ENCODE results near the gene HABP4.

HABP4 gene

DNA sequence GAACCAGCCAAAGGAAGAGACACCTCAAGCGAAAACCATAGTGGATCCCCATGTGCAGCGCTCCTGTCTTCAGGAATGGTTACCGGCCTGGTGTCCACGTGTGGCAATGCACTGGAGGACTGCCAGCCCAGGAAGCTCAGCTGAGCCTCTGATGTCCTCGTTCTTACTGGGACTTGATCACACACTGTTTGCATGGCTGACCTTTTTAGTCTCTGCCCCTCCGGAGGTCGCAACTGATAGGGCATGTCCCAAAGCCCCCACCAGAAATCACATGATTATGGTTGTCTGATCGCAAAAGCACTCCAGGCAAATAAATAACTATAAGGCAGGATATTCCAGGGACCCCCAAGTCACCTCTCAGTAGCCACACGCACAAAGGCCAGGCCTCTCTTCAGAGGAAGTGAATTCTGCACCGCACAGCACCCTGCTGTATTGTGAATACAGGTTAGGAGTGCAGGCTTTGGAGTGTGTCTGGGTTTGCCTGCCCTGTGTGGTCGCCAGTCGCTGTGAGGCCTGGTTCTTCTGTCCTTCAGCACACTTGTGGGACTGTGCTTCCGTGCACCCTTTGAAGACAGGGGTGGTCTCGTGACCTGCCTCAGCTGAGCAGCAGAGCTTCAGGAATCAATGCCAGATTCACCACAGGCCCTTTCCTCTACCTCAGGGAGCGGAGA is 13.4 kb upstream of the HABP4 start:
- no peaks in the 10 kb centered on the region for H3K36me3 ChIP-seq (ENCODE audit: control insufficient read depth, insufficient read depth, low read length)
- WGBS, 2 experiments, result 91 to 93% methylated on average over 15 of the region's 15 CpGs
- no peaks in the 10 kb centered on the region for H3K9me3 ChIP-seq (ENCODE audit: control insufficient read depth, low read length)
- H3K4me1 ChIP-seq (ENCODE audit: control insufficient read depth, insufficient read depth, low read length), result no peaks in the 10 kb centered on the region
- H3K27me3 ChIP-seq (ENCODE audit: control insufficient read depth, insufficient read depth, low read length, poor library complexity, severe bottlenecking), result no peaks in the 10 kb centered on the region
- no peak overlapping the region for H3K27ac ChIP-seq (ENCODE audit: insufficient read depth, low read depth, low read length, poor library complexity, severe bottlenecking)
- no peak overlapping the region for H3K4me3 ChIP-seq (ENCODE audit: insufficient read depth, low read depth, low read length)

DNA sequence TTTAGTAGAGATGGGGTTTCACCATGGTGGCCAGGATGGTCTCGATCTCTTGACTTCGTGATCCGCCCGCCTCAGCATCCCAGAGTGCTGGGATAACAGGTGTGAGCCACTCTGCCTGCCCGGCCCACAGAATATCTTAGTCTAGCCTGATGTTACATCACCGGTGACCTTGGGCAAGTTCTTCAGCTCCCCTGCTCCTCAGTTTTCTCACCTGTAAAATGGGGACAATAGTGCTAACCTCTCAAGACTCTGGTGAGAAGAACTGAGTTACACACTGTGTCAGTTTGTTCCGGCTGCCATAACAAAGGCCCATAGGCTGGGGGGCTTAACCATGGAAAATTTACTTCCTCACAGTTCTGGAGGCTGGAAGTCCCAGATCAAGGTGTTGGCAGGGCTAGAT is 12.5 kb upstream of the HABP4 start:
- Histone ChIP-seq H3K4me3 (ENCODE audit: insufficient read depth, low read depth, low read length) (no peak overlapping the region), H3K9me3 (ENCODE audit: control insufficient read depth, low read length) (no peaks in the 10 kb centered on the region)
- WGBS, 2 experiments, result 92 to 94% methylated on average over 7 of the region's 7 CpGs

GRCh38 chr9:96440671-96441199 is 9.2 kb upstream of the HABP4 start:
- H3K9me3 ChIP-seq (ENCODE audit: control insufficient read depth, low read length), result no peaks in the 10 kb centered on the region
- WGBS, 2 experiments, result 90% methylated on average over 5 of the region's 5 CpGs
- H3K36me3 ChIP-seq (ENCODE audit: control insufficient read depth, insufficient read depth, low read length), result no peaks in the 10 kb centered on the region
- H3K27ac ChIP-seq (ENCODE audit: insufficient read depth, low read depth, low read length, poor library complexity, severe bottlenecking), result no peak overlapping the region
- no peak overlapping the region for H3K4me3 ChIP-seq (ENCODE audit: insufficient read depth, low read depth, low read length)
- no peaks in the 10 kb centered on the region for H3K27me3 ChIP-seq (ENCODE audit: control insufficient read depth, insufficient read depth, low read length, poor library complexity, severe bottlenecking)
- no peaks in the 10 kb centered on the region for H3K4me1 ChIP-seq (ENCODE audit: control insufficient read depth, insufficient read depth, low read length)

More for the DNA sequence above, 12.5 kb upstream of the HABP4 start:
- Histone ChIP-seq H3K27ac (ENCODE audit: insufficient read depth, low read depth, low read length, poor library complexity, severe bottlenecking) (no peak overlapping the region), H3K4me1 (ENCODE audit: control insufficient read depth, insufficient read depth, low read length) (no peaks in the 10 kb centered on the region), H3K27me3 (ENCODE audit: control insufficient read depth, insufficient read depth, low read length, poor library complexity, severe bottlenecking) (no peaks in the 10 kb centered on the region), H3K36me3 (ENCODE audit: control insufficient read depth, insufficient read depth, low read length) (no peaks in the 10 kb centered on the region)

GRCh38 chr9:96441798-96442445 is 8.0 kb upstream of the HABP4 start:
- no peaks in the 10 kb centered on the region for H3K27me3 ChIP-seq (ENCODE audit: control insufficient read depth, insufficient read depth, low read length, poor library complexity, severe bottlenecking)
- H3K4me1 ChIP-seq (ENCODE audit: control insufficient read depth, insufficient read depth, low read length), result no peaks in the 10 kb centered on the region
- H3K4me3 ChIP-seq (ENCODE audit: insufficient read depth, low read depth, low read length), result no peak overlapping the region
- no peaks in the 10 kb centered on the region for H3K36me3 ChIP-seq (ENCODE audit: control insufficient read depth, insufficient read depth, low read length)
- WGBS, 2 experiments, result 89 to 94% methylated on average over 5 of the region's 5 CpGs
- no peak overlapping the region for H3K27ac ChIP-seq (ENCODE audit: insufficient read depth, low read depth, low read length, poor library complexity, severe bottlenecking)
- H3K9me3 ChIP-seq (ENCODE audit: control insufficient read depth, low read length), result no peaks in the 10 kb centered on the region

GRCh38 chr9:96442491-96442890 is 7.5 kb upstream of the HABP4 start:
- no peaks in the 10 kb centered on the region for H3K36me3 ChIP-seq (ENCODE audit: control insufficient read depth, insufficient read depth, low read length)
- 88 to 90% methylated on average over 3 of the region's 3 CpGs for WGBS, 2 experiments
- H3K9me3 ChIP-seq (ENCODE audit: control insufficient read depth, low read length), result no peaks in the 10 kb centered on the region
- no peak overlapping the region for H3K27ac ChIP-seq (ENCODE audit: insufficient read depth, low read depth, low read length, poor library complexity, severe bottlenecking)
- no peak overlapping the region for H3K4me3 ChIP-seq (ENCODE audit: insufficient read depth, low read depth, low read length)
- no peaks in the 10 kb centered on the region for H3K27me3 ChIP-seq (ENCODE audit: control insufficient read depth, insufficient read depth, low read length, poor library complexity, severe bottlenecking)
- H3K4me1 ChIP-seq (ENCODE audit: control insufficient read depth, insufficient read depth, low read length), result no peaks in the 10 kb centered on the region

DNA sequence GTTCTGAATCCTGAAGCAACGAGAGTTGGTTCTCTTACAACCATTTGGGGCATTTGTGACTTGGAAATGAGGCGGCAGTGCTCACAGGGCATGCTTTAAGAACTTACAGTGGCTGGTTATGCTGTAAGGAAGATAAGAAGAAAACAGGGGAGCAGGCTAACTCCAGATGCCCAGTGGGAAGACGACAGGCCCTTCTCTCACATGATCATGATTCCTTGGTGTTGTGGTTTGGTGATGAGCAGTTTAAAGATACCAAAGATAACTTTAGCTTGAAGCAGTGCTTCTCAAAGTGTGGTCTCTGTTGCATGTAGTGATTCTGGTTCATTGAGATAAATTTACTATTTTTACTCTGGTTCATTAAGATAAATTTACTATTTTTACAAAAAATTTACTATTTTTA is 2.6 kb upstream of the HABP4 start:
- 88 to 92% methylated on average over 3 of the region's 3 CpGs for WGBS, 2 experiments
- no peaks in the 10 kb centered on the region for H3K36me3 ChIP-seq (ENCODE audit: control insufficient read depth, insufficient read depth, low read length)
- no peak overlapping the region for H3K27ac ChIP-seq (ENCODE audit: insufficient read depth, low read depth, low read length, poor library complexity, severe bottlenecking)
- H3K9me3 ChIP-seq (ENCODE audit: control insufficient read depth, low read length), result no peaks in the 10 kb centered on the region
- peaks cover 7% of the 10 kb centered on the region for H3K4me1 ChIP-seq (ENCODE audit: control insufficient read depth, insufficient read depth, low read length)
- no peak overlapping the region for H3K4me3 ChIP-seq (ENCODE audit: insufficient read depth, low read depth, low read length)
- peaks cover 34% of the 10 kb centered on the region for H3K27me3 ChIP-seq (ENCODE audit: control insufficient read depth, insufficient read depth, low read length, poor library complexity, severe bottlenecking)

- 94 to 97% methylated on average over 11 of the region's 11 CpGs for WGBS, 2 experiments
- Histone ChIP-seq H3K27ac (ENCODE audit: insufficient read depth, low read depth, low read length, poor library complexity, severe bottlenecking) (no peak overlapping the region), H3K9me3 (ENCODE audit: control insufficient read depth, low read length) (no peaks in the 10 kb centered on the region), H3K4me1 (ENCODE audit: control insufficient read depth, insufficient read depth, low read length) (peaks cover 7% of the 10 kb centered on the region), H3K36me3 (ENCODE audit: control insufficient read depth, insufficient read depth, low read length) (no peaks in the 10 kb centered on the region), H3K4me3 (ENCODE audit: insufficient read depth, low read depth, low read length) (no peak overlapping the region), H3K27me3 (ENCODE audit: control insufficient read depth, insufficient read depth, low read length, poor library complexity, severe bottlenecking) (peaks cover 34% of the 10 kb centered on the region)
Measured at GRCh38 chr9:96448546-96449170, 1.3 kb upstream of the HABP4 start.

- H3K27ac ChIP-seq (ENCODE audit: insufficient read depth, low read depth, low read length, poor library complexity, severe bottlenecking), result no peak overlapping the region
Measured at GRCh38 chr9:96449523-96449844, 485 bp upstream of the HABP4 start.

DNA sequence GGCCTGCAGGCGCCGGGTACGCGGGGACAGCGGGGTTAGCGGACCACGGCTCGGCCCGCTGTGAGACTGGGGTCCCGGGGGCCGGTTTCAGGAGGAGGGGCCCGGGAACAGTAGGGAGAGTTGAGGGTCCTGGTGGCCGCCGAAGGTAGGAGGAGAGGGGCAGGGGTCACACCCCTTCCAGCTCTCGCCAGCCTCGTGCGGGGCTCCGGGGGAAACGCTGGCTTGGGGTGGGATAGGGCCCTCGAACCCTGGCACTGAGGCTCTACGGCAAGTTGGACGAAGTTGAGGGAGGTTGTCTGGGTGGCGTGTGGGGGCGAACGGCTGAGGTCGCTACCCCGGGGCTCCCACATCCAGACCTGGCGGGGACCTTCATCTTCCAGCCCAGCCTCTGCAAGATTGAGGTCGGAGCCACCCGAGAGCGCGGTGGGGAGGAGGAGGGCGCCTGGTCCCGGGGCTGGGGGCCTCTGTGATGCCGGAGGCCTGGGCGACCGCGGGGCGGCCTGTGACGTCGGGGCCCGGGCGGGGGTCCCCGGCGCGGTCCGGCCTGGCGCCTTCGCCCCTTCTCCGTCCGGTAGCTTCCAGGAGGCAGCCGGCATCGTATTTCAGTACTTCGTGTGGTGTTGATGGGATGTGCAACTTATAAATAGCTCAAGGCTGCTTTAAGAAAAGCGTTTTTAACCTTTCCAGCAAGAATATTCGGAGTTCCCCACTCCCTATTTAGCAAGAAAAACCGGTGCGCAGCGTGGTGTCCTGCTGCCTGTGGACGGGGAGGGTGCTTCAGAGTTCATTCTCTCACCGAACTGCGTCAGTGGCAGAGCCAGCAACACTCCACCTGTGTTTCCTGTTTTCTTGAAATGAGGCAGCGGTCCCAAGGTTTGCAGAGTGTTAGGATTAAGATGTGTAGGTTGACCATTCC is 902 bp downstream of the HABP4 start:
- no peaks in the 10 kb centered on the region for H3K9me3 ChIP-seq (ENCODE audit: control insufficient read depth, low read length)
- peak overlapping the region; percentile 67 for H3K4me3 ChIP-seq (ENCODE audit: insufficient read depth, low read depth, low read length)
- H3K4me1 ChIP-seq (ENCODE audit: control insufficient read depth, insufficient read depth, low read length), result peaks cover 7% of the 10 kb centered on the region
- H3K27ac ChIP-seq (ENCODE audit: insufficient read depth, low read depth, low read length, poor library complexity, severe bottlenecking), result no peak overlapping the region
- peaks cover 34% of the 10 kb centered on the region for H3K27me3 ChIP-seq (ENCODE audit: control insufficient read depth, insufficient read depth, low read length, poor library complexity, severe bottlenecking)
- H3K36me3 ChIP-seq (ENCODE audit: control insufficient read depth, insufficient read depth, low read length), result no peaks in the 10 kb centered on the region
- 1% methylated on average over 63 of the region's 63 CpGs for WGBS, 2 experiments

More at GRCh38 chr9:96449523-96449844, 485 bp upstream of the HABP4 start:
- H3K4me3 ChIP-seq (ENCODE audit: insufficient read depth, low read depth, low read length), result peak overlapping the region; percentile 67
- peaks cover 34% of the 10 kb centered on the region for H3K27me3 ChIP-seq (ENCODE audit: control insufficient read depth, insufficient read depth, low read length, poor library complexity, severe bottlenecking)
- H3K4me1 ChIP-seq (ENCODE audit: control insufficient read depth, insufficient read depth, low read length), result peaks cover 7% of the 10 kb centered on the region
- H3K36me3 ChIP-seq (ENCODE audit: control insufficient read depth, insufficient read depth, low read length), result no peaks in the 10 kb centered on the region
- H3K9me3 ChIP-seq (ENCODE audit: control insufficient read depth, low read length), result no peaks in the 10 kb centered on the region
- 1% methylated on average over 7 of the region's 7 CpGs for WGBS, 2 experiments

Measured in ectodermal cell (in vitro differentiated cells).